ENCODE results near the gene PKD1L1.

Gene PKD1L1

DNA sequence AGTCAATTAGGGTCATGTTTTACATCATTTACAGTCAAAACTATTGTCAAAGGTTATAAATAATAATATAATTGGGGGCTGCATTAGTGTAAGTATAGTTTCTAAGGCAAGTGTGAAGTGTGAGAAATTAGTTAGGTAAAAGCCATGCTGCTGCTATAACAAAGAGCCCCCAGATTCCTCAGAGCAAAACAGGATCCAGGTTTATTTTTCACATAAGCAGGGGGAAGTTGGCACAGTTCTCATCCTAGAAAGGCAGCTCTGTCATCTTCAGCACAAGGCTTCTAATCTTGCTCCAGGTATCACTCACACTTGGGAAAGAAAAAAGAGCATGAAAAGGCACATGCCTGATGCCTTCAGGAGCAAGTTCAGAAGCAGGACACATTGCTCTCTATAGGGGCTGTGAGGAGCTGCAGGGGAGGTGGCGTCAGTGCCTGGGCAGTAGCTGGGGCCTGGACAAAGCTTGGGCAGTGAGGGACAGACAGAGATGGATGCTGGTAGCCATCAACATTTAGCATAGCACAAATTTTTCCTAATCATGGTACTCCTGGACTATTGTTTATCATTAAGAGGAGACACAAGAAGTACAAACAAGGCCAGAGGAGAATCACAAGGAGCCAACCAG is 170.6 kb downstream of the PKD1L1 start:
- Mint-ChIP-seq H3K4me1 (no peaks in the 10 kb centered on the region), H3K4me3 (no peak overlapping the region), H3K9me3 (no peaks in the 10 kb centered on the region), H3K36me3 (no peaks in the 10 kb centered on the region), H3K27me3 (no peaks in the 10 kb centered on the region), H3K27ac (no peak overlapping the region)
- DNase-seq = no peak
- CTCF ChIA-PET = no interaction called here

- no peak for DNase-seq
- Mint-ChIP-seq H3K4me3 (no peak overlapping the region), H3K36me3 (no peaks in the 10 kb centered on the region), H3K4me1 (no peaks in the 10 kb centered on the region), H3K27ac (no peak overlapping the region), H3K9me3 (no peaks in the 10 kb centered on the region), H3K27me3 (no peaks in the 10 kb centered on the region)
- CTCF ChIA-PET = no interaction called here
Measured at GRCh38 chr7:47776335-47776734, 171.9 kb downstream of the PKD1L1 start.

DNA sequence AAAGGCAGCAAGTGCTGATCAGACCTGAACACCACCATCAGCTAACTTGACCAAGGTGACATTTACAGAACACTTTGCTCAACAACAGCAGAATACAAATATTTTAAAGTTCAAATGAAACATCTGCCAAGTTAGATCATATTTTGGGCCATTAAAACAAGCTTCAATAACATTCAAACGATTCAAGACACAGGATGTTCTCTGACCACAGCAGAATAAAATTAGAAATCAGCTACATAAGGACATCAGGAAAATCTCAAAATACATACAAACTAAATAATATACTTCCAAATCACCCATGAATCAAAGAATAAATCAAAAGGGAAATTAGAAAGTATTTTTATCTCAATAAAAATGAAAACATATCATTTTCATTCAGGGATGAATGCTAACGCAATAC is 173.0 kb downstream of the PKD1L1 start:
- Mint-ChIP-seq H3K36me3 (no peaks in the 10 kb centered on the region), H3K27me3 (no peaks in the 10 kb centered on the region), H3K4me1 (no peaks in the 10 kb centered on the region), H3K27ac (no peak overlapping the region), H3K9me3 (no peaks in the 10 kb centered on the region), H3K4me3 (no peak overlapping the region)
- CTCF ChIA-PET = no interaction called here
- DNase-seq = no peak

GRCh38 chr7:47772492-47772891 is 175.8 kb downstream of the PKD1L1 start:
- H3K4me3 Mint-ChIP-seq = no peak overlapping the region
- no peaks in the 10 kb centered on the region for H3K27me3 Mint-ChIP-seq
- peaks cover 2% of the 10 kb centered on the region for H3K9me3 Mint-ChIP-seq
- no peak overlapping the region for H3K27ac Mint-ChIP-seq
- H3K4me1 Mint-ChIP-seq = no peaks in the 10 kb centered on the region
- DNase-seq = no peak
- H3K36me3 Mint-ChIP-seq = no peaks in the 10 kb centered on the region
- CTCF ChIA-PET = no interaction called here

GRCh38 chr7:47771990-47772360 is 176.3 kb downstream of the PKD1L1 start:
- H3K27me3 Mint-ChIP-seq = no peaks in the 10 kb centered on the region
- no peaks in the 10 kb centered on the region for H3K4me1 Mint-ChIP-seq
- no peak for DNase-seq
- H3K4me3 Mint-ChIP-seq = no peak overlapping the region
- CTCF ChIA-PET = no interaction called here
- no peak overlapping the region for H3K27ac Mint-ChIP-seq
- no peaks in the 10 kb centered on the region for H3K36me3 Mint-ChIP-seq
- H3K9me3 Mint-ChIP-seq = peaks cover 2% of the 10 kb centered on the region

- H3K4me3 Mint-ChIP-seq = no peak overlapping the region
- no peaks in the 10 kb centered on the region for H3K27me3 Mint-ChIP-seq
- no peak for DNase-seq
- H3K36me3 Mint-ChIP-seq = no peaks in the 10 kb centered on the region
- no peak overlapping the region for H3K27ac Mint-ChIP-seq
- no peaks in the 10 kb centered on the region for H3K4me1 Mint-ChIP-seq
- peaks cover 2% of the 10 kb centered on the region for H3K9me3 Mint-ChIP-seq
- CTCF ChIA-PET = no interaction called here
Measured at GRCh38 chr7:47771336-47771989, 176.8 kb downstream of the PKD1L1 start.

DNA sequence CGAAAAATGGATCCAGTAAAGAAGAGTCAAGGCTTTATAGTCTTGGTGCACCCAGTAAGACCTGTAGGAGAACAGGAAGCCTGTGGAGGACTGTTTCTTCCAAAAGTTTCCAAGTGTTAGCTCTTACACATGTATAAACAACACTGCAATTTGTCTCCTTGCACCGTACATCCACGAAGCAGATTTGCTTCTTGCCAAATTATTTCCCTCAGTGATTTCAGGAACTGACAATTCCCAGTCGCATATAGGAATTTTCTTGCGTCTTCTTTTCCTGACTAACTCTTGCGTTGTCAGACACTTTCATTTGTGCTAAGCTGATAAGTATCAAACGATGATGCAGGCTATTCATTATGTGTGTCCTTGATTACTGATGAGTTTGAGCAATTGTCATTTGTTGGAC is 182.1 kb downstream of the PKD1L1 start:
- Mint-ChIP-seq H3K36me3 (no peaks in the 10 kb centered on the region), H3K27me3 (no peaks in the 10 kb centered on the region), H3K4me1 (no peaks in the 10 kb centered on the region), H3K9me3 (peaks cover 2% of the 10 kb centered on the region), H3K4me3 (no peak overlapping the region), H3K27ac (no peak overlapping the region)
- CTCF ChIA-PET = no interaction called here
- no peak for DNase-seq

DNA sequence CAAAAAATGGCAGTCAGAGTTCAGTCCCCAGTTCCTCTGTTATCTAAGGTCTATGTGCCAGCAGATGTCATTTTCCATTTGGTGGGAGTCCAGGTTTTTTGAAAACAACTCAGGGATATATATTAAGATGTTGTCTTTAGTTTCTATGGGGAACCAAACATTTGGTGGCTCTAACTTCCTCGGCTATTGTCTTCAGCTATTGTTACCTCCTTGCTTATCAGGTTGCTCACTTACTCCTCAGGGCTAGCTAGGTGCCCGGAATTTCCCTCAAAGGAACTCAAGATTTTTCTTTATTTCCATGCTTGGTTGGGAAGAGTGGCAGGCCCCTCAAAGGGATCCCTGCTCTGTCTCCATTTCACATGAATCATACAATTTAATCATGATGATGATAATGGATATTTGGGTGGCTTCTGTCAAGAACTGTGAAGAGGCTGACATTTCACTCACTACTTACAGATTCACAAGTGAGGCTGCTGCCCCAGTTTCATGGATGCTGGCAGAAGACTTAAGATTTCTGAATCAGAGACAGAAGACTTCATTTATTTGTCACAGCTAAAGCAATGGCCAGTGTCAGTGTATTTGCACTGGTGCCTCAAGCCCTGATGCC is 182.8 kb downstream of the PKD1L1 start:
- CTCF ChIA-PET = no interaction called here
- H3K4me3 Mint-ChIP-seq = no peak overlapping the region
- peaks cover 2% of the 10 kb centered on the region for H3K9me3 Mint-ChIP-seq
- H3K27ac Mint-ChIP-seq = no peak overlapping the region
- no peaks in the 10 kb centered on the region for H3K27me3 Mint-ChIP-seq
- DNase-seq = no peak
- no peaks in the 10 kb centered on the region for H3K4me1 Mint-ChIP-seq
- no peaks in the 10 kb centered on the region for H3K36me3 Mint-ChIP-seq

DNA sequence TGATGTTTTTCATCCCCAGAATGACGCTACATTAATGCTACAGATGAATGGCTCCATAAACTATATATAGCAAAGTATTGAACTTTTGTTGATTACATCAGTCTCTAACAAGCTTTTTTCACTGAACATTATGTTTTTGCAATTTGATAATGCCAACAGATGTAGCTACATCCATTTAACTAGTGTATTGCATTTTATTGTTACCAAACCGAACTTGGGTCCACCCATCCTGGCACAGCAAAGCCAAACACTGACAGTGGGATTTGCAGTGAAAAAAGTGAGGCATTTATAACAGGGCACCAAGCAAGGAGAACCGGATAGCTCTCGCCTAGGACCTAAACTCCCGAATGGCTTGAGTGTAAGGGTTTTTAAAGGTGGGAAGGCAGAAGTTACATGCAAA is 183.5 kb downstream of the PKD1L1 start:
- H3K9me3 Mint-ChIP-seq = peaks cover 2% of the 10 kb centered on the region
- H3K4me1 Mint-ChIP-seq = no peaks in the 10 kb centered on the region
- H3K27me3 Mint-ChIP-seq = no peaks in the 10 kb centered on the region

GRCh38 chr7:47763063-47763974 is 184.9 kb downstream of the PKD1L1 start:
- no peak for DNase-seq
- H3K27ac Mint-ChIP-seq = no peak overlapping the region
- H3K27me3 Mint-ChIP-seq = no peaks in the 10 kb centered on the region
- no peaks in the 10 kb centered on the region for H3K4me1 Mint-ChIP-seq
- CTCF ChIA-PET = no interaction called here
- no peaks in the 10 kb centered on the region for H3K36me3 Mint-ChIP-seq
- peaks cover 2% of the 10 kb centered on the region for H3K9me3 Mint-ChIP-seq
- H3K4me3 Mint-ChIP-seq = no peak overlapping the region

More for the DNA sequence above, 183.5 kb downstream of the PKD1L1 start:
- Mint-ChIP-seq H3K27ac (no peak overlapping the region), H3K36me3 (no peaks in the 10 kb centered on the region), H3K4me3 (no peak overlapping the region)
- DNase-seq = no peak
- CTCF ChIA-PET = no interaction called here

GRCh38 chr7:47762746-47763062 is 185.6 kb downstream of the PKD1L1 start:
- Mint-ChIP-seq H3K4me3 (no peak overlapping the region), H3K4me1 (no peaks in the 10 kb centered on the region), H3K27ac (no peak overlapping the region), H3K36me3 (no peaks in the 10 kb centered on the region), H3K27me3 (no peaks in the 10 kb centered on the region), H3K9me3 (no peaks in the 10 kb centered on the region)
- no peak for DNase-seq
- CTCF ChIA-PET = no interaction called here

DNA sequence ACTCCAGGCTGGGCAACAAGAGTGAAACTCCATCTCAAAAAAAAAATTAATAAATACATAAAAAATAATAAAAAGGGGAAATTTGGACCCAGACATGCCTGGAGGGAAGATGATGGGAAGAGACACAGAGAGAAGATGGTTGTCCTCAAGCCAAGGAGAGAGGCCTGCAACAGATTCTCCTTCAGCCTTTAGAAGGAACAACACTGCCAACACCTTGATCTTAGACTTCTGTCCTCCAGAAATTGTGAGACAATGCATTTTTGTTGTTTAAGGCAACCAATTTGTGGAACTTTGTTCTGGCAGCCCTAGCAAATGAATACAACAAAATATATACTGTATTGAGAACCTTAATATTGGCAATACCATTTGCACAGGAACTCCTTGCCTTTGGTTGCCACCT is 186.1 kb downstream of the PKD1L1 start:
- Mint-ChIP-seq H3K36me3 (no peaks in the 10 kb centered on the region), H3K9me3 (no peaks in the 10 kb centered on the region), H3K4me1 (no peaks in the 10 kb centered on the region), H3K4me3 (no peak overlapping the region), H3K27me3 (no peaks in the 10 kb centered on the region), H3K27ac (no peak overlapping the region)
- CTCF ChIA-PET = no interaction called here
- DNase-seq = no peak

DNA sequence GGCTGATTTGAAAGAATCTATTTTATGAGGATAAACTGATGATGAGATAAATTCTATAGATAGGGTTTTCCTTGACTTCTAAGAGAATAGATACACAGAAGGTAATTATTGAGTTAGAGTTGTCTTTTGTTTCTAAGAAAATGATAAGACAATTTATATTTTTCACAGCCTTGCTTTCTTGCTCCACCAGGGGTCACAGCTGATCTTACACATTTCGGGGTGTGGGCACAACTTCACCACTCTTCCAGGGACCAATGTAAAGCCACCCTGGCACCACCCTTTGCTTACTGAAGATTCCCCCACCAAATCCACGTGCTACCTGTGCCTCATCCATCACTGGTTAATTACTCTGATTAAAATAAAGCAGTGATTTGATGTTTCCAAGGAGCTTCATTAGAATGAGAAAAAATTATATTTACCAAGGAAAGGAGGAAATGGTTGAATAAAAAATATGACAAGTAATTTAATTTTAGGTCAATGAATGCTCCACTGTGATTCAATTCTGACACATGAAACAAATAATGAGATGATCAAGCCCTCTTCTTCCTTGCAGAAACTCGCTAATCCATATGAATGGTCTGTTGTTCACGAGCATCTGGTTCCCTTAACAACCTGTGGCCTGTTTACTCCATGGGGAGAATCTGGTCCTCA is 189.1 kb downstream of the PKD1L1 start:
- CTCF ChIA-PET = no interaction called here
- H3K27ac Mint-ChIP-seq = no peak overlapping the region

DNA sequence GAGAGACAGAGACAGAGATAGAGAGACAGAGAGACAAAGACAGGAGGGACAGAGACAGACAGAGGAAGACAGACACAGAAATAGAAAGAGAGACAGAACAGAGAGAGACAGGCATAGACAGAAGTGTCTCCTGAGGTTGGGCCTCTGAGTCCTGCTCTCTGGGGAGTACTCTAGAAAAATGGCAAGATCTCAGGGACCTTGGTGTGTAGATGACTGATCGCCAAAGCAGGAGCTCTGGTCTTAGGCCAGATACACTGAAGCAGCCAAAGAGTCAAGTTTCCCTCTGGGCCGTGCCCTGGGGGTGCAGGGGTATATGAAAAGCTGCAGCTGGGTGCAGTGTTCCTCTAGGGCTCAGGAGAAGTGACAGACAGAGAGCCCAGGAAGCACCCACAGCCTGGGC is 189.7 kb downstream of the PKD1L1 start:
- Mint-ChIP-seq H3K27me3 (no peaks in the 10 kb centered on the region), H3K27ac (no peak overlapping the region), H3K4me3 (no peak overlapping the region), H3K9me3 (no peaks in the 10 kb centered on the region), H3K36me3 (no peaks in the 10 kb centered on the region), H3K4me1 (no peaks in the 10 kb centered on the region)
- DNase-seq = no peak
- CTCF ChIA-PET = no interaction called here

More for the DNA sequence above, 189.1 kb downstream of the PKD1L1 start:
- Mint-ChIP-seq H3K9me3 (no peaks in the 10 kb centered on the region), H3K4me1 (no peaks in the 10 kb centered on the region), H3K4me3 (no peak overlapping the region), H3K27me3 (no peaks in the 10 kb centered on the region), H3K36me3 (no peaks in the 10 kb centered on the region)
- DNase-seq = no peak

All from activated naive CD4-positive, alpha-beta T cell treated with anti-CD3 and anti-CD28 coated beads, Interleukin-2, amount 10 ng/mL, durations not matched to agents 7 days and 5 days (primary cell).